SK-N-SH (cell line): ENCODE data around the gene SCN3B.

ENCODE experiments used
- CHD2 ChIP-seq: fragments of 150-350 bp; IDR thresholded peaks from 2 replicates; pipeline ENCODE4 v1.6.1; 2018; ENCODE audit warnings: low read length; ENCODE audit not compliant: partially characterized antibody
- CTCF ChIP-seq: fragments of 200-600 bp; sonication (generic); IDR thresholded peaks from 2 replicates; pipeline ENCODE4 v1.6.1; 2017; ENCODE audit warnings: antibody characterized with exemption, mild to moderate bottlenecking, moderate library complexity
- EP300 ChIP-seq, 2 experiments: IDR thresholded peaks; 2 replicates each; pipeline versions ENCODE4 v1.4.0 to v1.6.1; 2012; ENCODE audit warnings: borderline replicate concordance in 1 of 2, low read depth in 1 of 2, low read length in 1 of 2
- GABPA ChIP-seq: IDR thresholded peaks from 2 replicates; pipeline ENCODE4 v1.4.0; 2012; ENCODE audit warnings: low read depth, mild to moderate bottlenecking
- GATA2 ChIP-seq: sonication (generic); formaldehyde crosslinking; IDR thresholded peaks from 2 replicates; pipeline ENCODE4 v1.5.0; 2020; ENCODE audit warnings: mild to moderate bottlenecking, missing genetic modification reagents
- JUND ChIP-seq: IDR thresholded peaks from 2 replicates; pipeline ENCODE4 v1.4.0; 2012
- PBX3 ChIP-seq: IDR thresholded peaks from 2 replicates; pipeline ENCODE4; 2012
- POLR2AphosphoS5 ChIP-seq: IDR thresholded peaks from 2 replicates; pipeline ENCODE4 v1.6.1; 2012; ENCODE audit warnings: low read depth, low read length
- RAD21 ChIP-seq: IDR thresholded peaks from 2 replicates; pipeline ENCODE4 v1.6.1; 2012; ENCODE audit warnings: mild to moderate bottlenecking, low read length
- REST ChIP-seq: IDR thresholded peaks from 2 replicates; pipeline ENCODE4 v1.6.1; 2012; ENCODE audit warnings: mild to moderate bottlenecking, low read depth, low read length, moderate library complexity
- RFX5 ChIP-seq: IDR thresholded peaks from 2 replicates; pipeline ENCODE4 v1.6.1; 2012; ENCODE audit warnings: mild to moderate bottlenecking, improper control_type of control experiment, low read length

- TF ChIP-seq POLR2AphosphoS5 (no peak), CHD2 (no peak), GABPA (no peak), JUND (no peak), CTCF (no peak), RFX5 (no peak), REST (no peak), GATA2 (no peak), RAD21 (no peak), EP300 (IDR thresholded peaks at IDR 0.05; ENCODE audit: borderline replicate concordance in 1 of 2, low read depth in 1 of 2, low read length in 1 of 2) (no peak), PBX3 (no peak)
Measured at GRCh38 chr11:123586568-123586967, 67.9 kb downstream of the SCN3B start.
